ENCODE data around the gene SPSB1.
A peak's percentile ranks its signal among the peaks of the same experiment; 100 is the strongest.
"Not testable (repeated sequence)": the region's sequence is repeated elsewhere in the genome, so short reads cannot be mapped to it uniquely, and the experiment has no call there.

Gene SPSB1

DNA sequence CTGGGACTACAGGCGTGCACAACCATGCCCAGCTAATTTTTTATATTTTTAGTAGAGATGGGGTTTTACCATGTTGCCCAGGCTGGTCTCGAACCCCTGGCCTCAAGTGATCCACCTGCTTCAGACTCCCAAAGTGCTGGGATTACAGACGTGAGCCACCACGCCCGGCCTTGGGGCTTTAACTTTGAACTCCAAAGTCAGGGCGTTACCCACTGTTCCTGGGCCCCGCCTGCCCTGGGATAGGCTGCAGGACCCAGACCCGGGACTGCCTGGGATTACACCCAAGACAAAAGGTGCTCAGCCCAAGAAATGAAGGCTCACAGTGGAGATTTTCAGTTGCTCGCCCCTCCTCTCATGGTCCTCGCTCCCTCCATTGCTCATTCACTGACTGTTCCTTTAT, 92.7 kb downstream of the SPSB1 start:
- not testable (repeated sequence) for DNase-seq; H3K9me3 Mint-ChIP-seq; H3K36me3 Mint-ChIP-seq; H3K4me3 Mint-ChIP-seq; H3K27me3 Mint-ChIP-seq; ATAC-seq (replicated peaks); H3K27ac Mint-ChIP-seq
- H3K4me1 Mint-ChIP-seq = peaks cover 11 to 26% of the 10 kb centered on the region in 2 donors

- peak; percentile 73 to 91 for ATAC-seq (replicated peaks)
- peaks cover 11 to 20% of the 10 kb centered on the region in 2 donors for H3K4me1 Mint-ChIP-seq
- H3K4me3 Mint-ChIP-seq = no peak overlapping the region
These were observed 93.3 kb downstream of the SPSB1 start for GRCh38 chr1:9385801-9386573.

DNA sequence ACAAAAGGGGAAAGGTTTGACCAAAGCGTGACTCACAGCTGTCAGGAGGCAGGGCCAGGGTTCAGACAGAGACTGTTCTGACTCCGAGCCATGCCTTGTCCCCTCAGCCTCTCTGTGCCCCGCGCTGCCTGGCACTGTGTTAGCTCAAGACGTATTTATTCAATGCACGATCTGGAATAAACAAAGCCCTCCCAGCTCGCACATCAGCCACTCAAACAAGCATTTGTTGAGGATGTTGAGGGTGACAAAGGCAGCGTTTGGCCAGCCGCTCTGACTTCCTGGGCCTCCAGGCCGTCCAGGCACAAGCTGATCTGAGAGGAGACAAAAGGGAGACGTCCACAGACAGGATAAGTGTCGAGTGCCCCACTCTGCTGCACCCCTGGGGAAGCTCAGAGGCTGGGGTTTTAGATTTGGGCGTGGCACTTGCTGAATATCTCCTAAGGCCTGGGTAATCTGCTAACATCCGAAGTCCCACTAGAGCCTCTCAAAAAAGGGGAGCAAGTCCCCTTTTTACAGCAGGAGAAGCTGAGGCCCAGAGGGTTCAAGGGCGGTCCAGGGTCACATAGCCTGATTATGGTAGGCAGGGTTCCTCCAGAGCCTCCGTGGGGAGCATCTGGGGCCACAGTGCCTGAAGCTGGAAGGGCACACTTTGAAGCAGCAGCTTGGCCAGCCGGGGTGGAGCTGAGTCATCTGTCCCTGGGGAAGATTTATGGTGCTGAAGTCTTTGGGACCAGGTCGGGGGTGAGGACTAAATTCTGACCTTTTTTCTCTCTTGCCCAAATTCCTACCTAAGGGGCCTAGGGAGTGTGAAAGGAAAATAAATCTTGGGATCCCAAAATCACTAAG, 95.9 kb downstream of the SPSB1 start:
- Mint-ChIP-seq H3K4me1 (peaks cover 13 to 18% of the 10 kb centered on the region in 2 donors), H3K27ac (peak overlapping the region; percentile 17), H3K9me3 (no peaks in the 10 kb centered on the region), H3K36me3 (no peaks in the 10 kb centered on the region), H3K4me3 (no peak overlapping the region), H3K27me3 (peaks cover 3 to 5% of the 10 kb centered on the region in 2 donors)
- DNase-seq (no peak), ATAC-seq (replicated peaks) (peak; percentile 55 to 59)

More at GRCh38 chr1:9385801-9386573, 93.3 kb downstream of the SPSB1 start:
- Mint-ChIP-seq H3K27ac (no peak overlapping the region), H3K36me3 (no peaks in the 10 kb centered on the region), H3K27me3 (peaks cover 0 to 5% of the 10 kb centered on the region in 2 donors), H3K9me3 (no peaks in the 10 kb centered on the region)
- DNase-seq = no peak

- H3K27me3 Mint-ChIP-seq = peaks cover 3 to 5% of the 10 kb centered on the region in 2 donors
- H3K4me1 Mint-ChIP-seq = peaks cover 13 to 18% of the 10 kb centered on the region in 2 donors
- no peaks in the 10 kb centered on the region for H3K36me3 Mint-ChIP-seq
- H3K9me3 Mint-ChIP-seq = peaks cover 0 to under 1% of the 10 kb centered on the region in 2 donors
- DNase-seq (no peak), ATAC-seq (replicated peaks) (no peak)
- no peak overlapping the region for H3K4me3 Mint-ChIP-seq
- no peak overlapping the region for H3K27ac Mint-ChIP-seq
These were observed 97.3 kb downstream of the SPSB1 start for GRCh38 chr1:9389968-9390367.

- Mint-ChIP-seq H3K4me1 (peaks cover 9 to 11% of the 10 kb centered on the region in 2 donors), H3K9me3 (peaks cover 3 to 5% of the 10 kb centered on the region in 2 donors), H3K27me3 (peaks cover 3 to 5% of the 10 kb centered on the region in 2 donors), H3K4me3 (no peak overlapping the region), H3K27ac (no peak overlapping the region), H3K36me3 (peaks cover 0 to 4% of the 10 kb centered on the region in 2 donors)
- DNase-seq = no peak
- no peak for ATAC-seq (replicated peaks)
These were observed 98.9 kb downstream of the SPSB1 start for GRCh38 chr1:9391620-9392019.

DNA sequence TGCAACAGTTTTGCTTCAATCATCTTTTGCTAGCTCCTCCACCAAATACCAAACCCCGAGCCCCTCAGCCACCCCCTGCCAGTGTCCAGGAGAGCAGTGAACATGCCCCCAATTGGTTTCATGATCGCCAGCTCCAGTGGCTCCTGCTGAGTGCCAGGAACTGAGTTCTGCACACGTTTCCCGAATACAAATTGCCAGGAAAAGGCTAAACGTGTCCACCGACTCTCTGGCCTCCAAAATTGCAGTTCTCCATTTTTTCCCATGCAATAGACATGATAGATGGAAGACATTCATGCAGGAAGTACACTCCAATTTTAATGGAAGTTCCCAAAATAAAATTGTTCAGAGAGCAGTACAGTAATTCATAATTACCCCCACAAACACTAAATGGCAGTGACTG, 101.3 kb downstream of the SPSB1 start:
- no peak for DNase-seq
- Mint-ChIP-seq H3K4me1 (peaks cover 5 to 6% of the 10 kb centered on the region in 2 donors), H3K27me3 (peaks cover 0 to 7% of the 10 kb centered on the region in 2 donors), H3K36me3 (peaks cover 0 to 4% of the 10 kb centered on the region in 2 donors), H3K9me3 (peaks cover 3 to 5% of the 10 kb centered on the region in 2 donors), H3K27ac (no peak overlapping the region), H3K4me3 (no peak overlapping the region)
- no peak for ATAC-seq (replicated peaks)

- no peak overlapping the region for H3K27ac Mint-ChIP-seq
- peaks cover 0 to 4% of the 10 kb centered on the region in 2 donors for H3K36me3 Mint-ChIP-seq
- no peak for ATAC-seq (replicated peaks)
These were observed 102.3 kb downstream of the SPSB1 start for GRCh38 chr1:9395018-9395417.

DNA sequence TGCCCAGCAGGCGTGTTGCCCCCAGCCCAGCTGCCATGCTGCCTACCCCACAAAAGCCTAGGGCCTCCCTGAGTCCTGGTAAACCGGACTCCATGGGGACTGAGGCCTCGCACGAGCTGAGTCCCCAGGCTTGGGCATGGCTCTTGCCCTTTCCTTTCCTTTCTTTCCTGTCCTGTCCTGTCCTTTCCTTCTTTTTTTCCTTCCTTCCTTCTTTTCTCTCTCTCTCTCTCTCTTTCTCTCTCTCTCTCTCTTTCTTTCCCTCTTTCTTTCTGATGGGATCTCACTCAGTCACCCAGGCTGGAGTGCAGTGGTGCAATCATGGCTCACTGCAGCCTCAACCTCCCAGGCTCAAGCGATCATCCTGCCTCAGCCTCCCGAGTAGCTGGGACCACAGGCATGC, 104.4 kb downstream of the SPSB1 start:
- H3K27me3 Mint-ChIP-seq = peaks cover 0 to 7% of the 10 kb centered on the region in 2 donors
- no peak overlapping the region for H3K27ac Mint-ChIP-seq
- H3K36me3 Mint-ChIP-seq = peaks cover 0 to 4% of the 10 kb centered on the region in 2 donors

More at GRCh38 chr1:9395018-9395417, 102.3 kb downstream of the SPSB1 start:
- H3K9me3 Mint-ChIP-seq = peaks cover 3 to 5% of the 10 kb centered on the region in 2 donors
- H3K4me1 Mint-ChIP-seq = peaks cover 10% of the 10 kb centered on the region in 2 donors
- H3K27me3 Mint-ChIP-seq = peaks cover 0 to 7% of the 10 kb centered on the region in 2 donors
- DNase-seq = no peak
- H3K4me3 Mint-ChIP-seq = no peak overlapping the region

DNA sequence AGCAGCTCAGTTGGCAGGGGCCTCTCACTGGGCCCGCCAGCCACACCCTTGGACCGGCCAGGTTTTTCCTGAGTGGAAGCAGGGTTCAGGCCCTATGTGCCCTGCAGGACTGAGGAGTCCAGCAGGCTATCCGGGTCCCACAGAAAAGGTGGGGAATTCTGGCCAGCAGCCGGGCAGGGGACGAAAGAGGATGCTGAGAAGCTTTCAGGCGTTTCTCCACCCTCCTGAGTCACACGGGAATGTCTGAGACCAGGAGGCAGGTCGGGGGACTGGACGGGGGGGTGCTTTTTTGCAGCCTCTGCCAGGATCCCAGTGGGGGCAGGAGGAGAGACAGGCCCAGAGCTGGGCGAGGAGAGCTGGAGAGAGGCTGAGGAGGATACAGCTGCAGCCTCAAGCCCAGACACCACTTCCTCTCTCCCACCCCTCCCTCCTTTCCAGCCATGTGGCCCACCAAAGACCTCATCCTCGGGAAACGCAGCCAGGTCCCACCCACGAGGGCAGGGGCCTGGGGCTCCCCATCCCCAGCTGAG, 105.4 kb downstream of the SPSB1 start:
- peaks cover 2 to 4% of the 10 kb centered on the region in 2 donors for H3K36me3 Mint-ChIP-seq
- H3K4me1 Mint-ChIP-seq = peaks cover 15 to 27% of the 10 kb centered on the region in 2 donors
- ATAC-seq (replicated peaks) (no peak), DNase-seq (no peak)
- no peak overlapping the region for H3K27ac Mint-ChIP-seq
- H3K4me3 Mint-ChIP-seq = no peak overlapping the region
- peaks cover 0 to 10% of the 10 kb centered on the region in 2 donors for H3K27me3 Mint-ChIP-seq
- H3K9me3 Mint-ChIP-seq = peaks cover 3 to 5% of the 10 kb centered on the region in 2 donors

More for the DNA sequence above, 104.4 kb downstream of the SPSB1 start:
- DNase-seq (no peak), ATAC-seq (replicated peaks) (no peak)
- H3K9me3 Mint-ChIP-seq = peaks cover 3 to 5% of the 10 kb centered on the region in 2 donors
- peaks cover 12 to 19% of the 10 kb centered on the region in 2 donors for H3K4me1 Mint-ChIP-seq
- no peak overlapping the region for H3K4me3 Mint-ChIP-seq

- Mint-ChIP-seq H3K9me3 (peaks cover 3 to 5% of the 10 kb centered on the region in 2 donors), H3K4me3 (no peak overlapping the region), H3K27me3 (peaks cover 7 to 9% of the 10 kb centered on the region in 2 donors), H3K36me3 (peaks cover 2 to 4% of the 10 kb centered on the region in 2 donors), H3K4me1 (peaks cover 12 to 24% of the 10 kb centered on the region in 2 donors), H3K27ac (peak overlapping the region; percentile 37)
- DNase-seq = no peak
- ATAC-seq (replicated peaks) = peak; percentile 72 to 77
These were observed 107.1 kb downstream of the SPSB1 start for GRCh38 chr1:9399510-9400424.

GRCh38 chr1:9400425-9401079, 107.9 kb downstream of the SPSB1 start:
- H3K4me1 Mint-ChIP-seq = peaks cover 12 to 24% of the 10 kb centered on the region in 2 donors
- peak; percentile 70 to 76 for ATAC-seq (replicated peaks)
- no peak for DNase-seq
- H3K27me3 Mint-ChIP-seq = peaks cover 7 to 9% of the 10 kb centered on the region in 2 donors
- no peak overlapping the region for H3K4me3 Mint-ChIP-seq
- H3K9me3 Mint-ChIP-seq = no peaks in the 10 kb centered on the region
- peak overlapping the region; percentile 37 for H3K27ac Mint-ChIP-seq
- H3K36me3 Mint-ChIP-seq = peaks cover 0 to 2% of the 10 kb centered on the region in 2 donors

DNA sequence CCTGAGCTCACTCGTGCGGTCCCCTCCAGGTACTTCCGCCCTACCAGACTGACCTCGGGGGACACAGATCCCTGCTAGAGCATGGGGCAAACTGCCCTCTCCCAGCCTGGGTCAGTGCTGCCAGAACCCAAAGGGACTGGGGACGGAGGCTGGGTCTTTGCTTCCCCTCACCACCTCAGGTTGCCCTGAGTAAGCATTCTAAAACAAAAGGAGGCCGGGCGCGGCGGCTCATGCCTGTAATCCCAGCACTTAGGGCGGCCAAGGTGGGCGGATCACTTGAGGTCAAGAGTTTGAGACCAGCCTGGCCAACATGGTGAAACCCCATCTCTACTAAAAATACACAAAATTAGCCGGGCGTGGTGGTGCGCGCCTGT, 108.4 kb downstream of the SPSB1 start:
- no peaks in the 10 kb centered on the region for H3K9me3 Mint-ChIP-seq
- H3K4me1 Mint-ChIP-seq = peaks cover 13 to 26% of the 10 kb centered on the region in 2 donors
- H3K36me3 Mint-ChIP-seq = peaks cover 0 to 2% of the 10 kb centered on the region in 2 donors
- no peak for DNase-seq
- peaks cover 7 to 9% of the 10 kb centered on the region in 2 donors for H3K27me3 Mint-ChIP-seq
- no peak overlapping the region for H3K27ac Mint-ChIP-seq
- H3K4me3 Mint-ChIP-seq = no peak overlapping the region
- ATAC-seq (replicated peaks) = no peak

- Mint-ChIP-seq H3K36me3 (peaks cover 0 to 2% of the 10 kb centered on the region in 2 donors), H3K27ac (no peak overlapping the region), H3K27me3 (peaks cover 4 to 9% of the 10 kb centered on the region in 2 donors), H3K4me1 (peaks cover 18 to 31% of the 10 kb centered on the region in 2 donors), H3K9me3 (no peaks in the 10 kb centered on the region), H3K4me3 (no peak overlapping the region)
- DNase-seq (no peak), ATAC-seq (replicated peaks) (no peak)
These were observed 109.5 kb downstream of the SPSB1 start for GRCh38 chr1:9402256-9402616.
